ENCODE results near the gene LRP10. TPM values are rescaled to one million over a fixed set of nuclear protein-coding genes. Genes with fewer than 3 reads are reported as not detected.

Gene LRP10
- total and polyA plus RNA-seq, 2 of the 8 experiments (the other 6 are each of a cell fraction or from before 2014, with no cell fraction given), result 12.4 to 15.6 TPM

DNA sequence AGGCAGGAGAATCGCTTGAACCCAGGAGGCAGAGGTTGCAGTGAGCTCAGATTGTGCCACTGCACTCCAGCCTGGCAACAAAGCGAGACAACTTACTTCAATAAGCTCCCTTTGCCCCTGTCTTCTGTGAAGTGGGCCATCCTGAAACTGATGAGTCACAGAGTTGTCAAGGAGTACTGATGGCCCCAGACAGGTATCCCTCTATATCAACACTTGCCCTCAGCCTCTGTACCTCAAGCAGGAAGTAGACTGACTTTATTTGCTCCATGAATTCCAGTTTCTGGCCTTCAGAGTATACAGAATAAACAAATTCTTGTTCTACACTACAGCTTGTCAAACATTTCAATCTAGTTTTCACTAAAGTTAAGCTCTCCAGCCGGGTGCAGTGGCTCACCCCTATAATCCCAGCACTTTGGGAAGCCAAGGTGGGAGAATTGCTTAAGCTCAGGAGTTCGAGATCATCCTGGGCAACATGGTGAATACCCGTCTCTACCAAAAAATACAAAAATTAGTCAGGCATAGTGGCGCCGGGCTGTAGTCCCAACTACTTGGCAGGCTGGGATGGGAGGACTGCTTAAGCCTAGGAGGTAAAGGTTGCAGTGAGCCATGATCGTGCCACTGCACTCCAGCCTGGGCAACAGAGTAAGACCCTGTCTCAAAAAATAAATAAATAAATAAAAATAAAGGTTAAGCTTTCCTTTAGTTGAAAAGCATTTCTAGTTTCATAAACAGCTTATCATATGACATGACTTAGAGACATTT is 16.4 kb upstream of the LRP10 start:
- no peak overlapping the region for H3K14ac ChIP-seq (ENCODE audit: insufficient read length)
- CTCF ChIA-PET (ENCODE audit: partially characterized antibody), result interaction anchor here (0.6 to 56.0 kb wide), 21 partner anchors 8 to 995 kb away, joined by 3 to 1562 read pairs (median 5); partner anchors contain the start of genes LRP10, MMP14, MRPL52 and OXA1L
- H3K4ac ChIP-seq (replicated peaks; ENCODE audit: insufficient read length, low read depth, low read length), result no peak overlapping the region
- TF ChIP-seq NRF1 (IDR thresholded peaks at IDR 0.05; ENCODE audit: low read depth, low read length), result no peak
- TF ChIP-seq, protein P1, sequence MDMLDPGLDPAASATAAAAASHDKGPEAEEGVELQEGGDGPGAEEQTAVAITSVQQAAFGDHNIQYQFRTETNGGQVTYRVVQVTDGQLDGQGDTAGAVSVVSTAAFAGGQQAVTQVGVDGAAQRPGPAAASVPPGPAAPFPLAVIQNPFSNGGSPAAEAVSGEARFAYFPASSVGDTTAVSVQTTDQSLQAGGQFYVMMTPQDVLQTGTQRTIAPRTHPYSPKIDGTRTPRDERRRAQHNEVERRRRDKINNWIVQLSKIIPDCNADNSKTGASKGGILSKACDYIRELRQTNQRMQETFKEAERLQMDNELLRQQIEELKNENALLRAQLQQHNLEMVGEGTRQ (IDR thresholded peaks at IDR 0.05; ENCODE audit: low read length), result no peak
- no peak for TF ChIP-seq TCF12 (IDR thresholded peaks at IDR 0.05; ENCODE audit: low read depth, low read length)
- TF ChIP-seq, protein P2, sequence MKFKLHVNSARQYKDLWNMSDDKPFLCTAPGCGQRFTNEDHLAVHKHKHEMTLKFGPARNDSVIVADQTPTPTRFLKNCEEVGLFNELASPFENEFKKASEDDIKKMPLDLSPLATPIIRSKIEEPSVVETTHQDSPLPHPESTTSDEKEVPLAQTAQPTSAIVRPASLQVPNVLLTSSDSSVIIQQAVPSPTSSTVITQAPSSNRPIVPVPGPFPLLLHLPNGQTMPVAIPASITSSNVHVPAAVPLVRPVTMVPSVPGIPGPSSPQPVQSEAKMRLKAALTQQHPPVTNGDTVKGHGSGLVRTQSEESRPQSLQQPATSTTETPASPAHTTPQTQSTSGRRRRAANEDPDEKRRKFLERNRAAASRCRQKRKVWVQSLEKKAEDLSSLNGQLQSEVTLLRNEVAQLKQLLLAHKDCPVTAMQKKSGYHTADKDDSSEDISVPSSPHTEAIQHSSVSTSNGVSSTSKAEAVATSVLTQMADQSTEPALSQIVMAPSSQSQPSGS (IDR thresholded peaks at IDR 0.05; ENCODE audit: low read length), result no peak
- no peak for TF ChIP-seq POU5F1 (IDR thresholded peaks at IDR 0.05; ENCODE audit: low read depth, low read length)
- TF ChIP-seq RNF2 (IDR thresholded peaks at IDR 0.05; ENCODE audit: borderline replicate concordance, low read depth, low read length, missing control alignments, poor library complexity, severe bottlenecking), result no peak
- no peak for TF ChIP-seq YY1 (IDR thresholded peaks at IDR 0.05; ENCODE audit: low read depth, low read length)
- TF ChIP-seq TEAD4 (IDR thresholded peaks at IDR 0.05; ENCODE audit: low read depth, low read length), result no peak
- TF ChIP-seq SRF (IDR thresholded peaks at IDR 0.05; ENCODE audit: low read depth, low read length), result no peak

More for the DNA sequence above, 16.4 kb upstream of the LRP10 start:
- H2BK12ac ChIP-seq (ENCODE audit: low read depth, low read length), result no peak overlapping the region
- peaks cover 2% of the 10 kb centered on the region; the same call in 1 of the 2 replicates for H3K23me2 ChIP-seq (ENCODE audit: low read depth, low read length)
- H3K27me3 ChIP-seq (replicated peaks in 1 of 4; ENCODE audit: control insufficient read depth in 3 of 4, extremely low read depth in 1 of 4, insufficient read depth in 3 of 4, low read length in 3 of 4), result no peaks in the 10 kb centered on the region
- no peaks in the 10 kb centered on the region for H3K36me3 ChIP-seq (ENCODE audit: control insufficient read depth in 2 of 4, insufficient read depth in 4 of 4, low read length in 3 of 4)
- peaks cover 0 to 4% (median 1%) of the 10 kb centered on the region in 4 experiments; a peak in 4 of 7 replicates for H3K4me1 ChIP-seq (replicated peaks in 1 of 4; ENCODE audit: control insufficient read depth in 3 of 4, insufficient read depth in 4 of 4, low read length in 3 of 4)
- no peak overlapping the region for H3K9ac ChIP-seq (replicated peaks in 1 of 4; ENCODE audit: extremely low read depth in 1 of 4, low read depth in 3 of 4, low read length in 3 of 4)
- no peak overlapping the region for H2BK20ac ChIP-seq (ENCODE audit: low read length)
- H2AFZ ChIP-seq (ENCODE audit: low read length), result no peak overlapping the region
- 93% methylated on average over 8 of the region's 8 CpGs; no CpG with 5 or more reads in 1 of the 2 experiments for WGBS, 2 experiments (ENCODE audit: extremely low coverage in 1 of 2, insufficient coverage in 1 of 2, insufficient read length in 1 of 2, insufficient replicate concordance in 2 of 2, low coverage in 1 of 2, low lambda C conversion rate in 2 of 2, missing lambda C conversion rate in 1 of 2)
- FAIRE-seq (no peak), DNase-seq (ENCODE audit: low read depth in 1 of 2, low spot score in 2 of 2) (no peak)
- no peak overlapping the region for H4K91ac ChIP-seq (replicated peaks; ENCODE audit: insufficient read length, low read length)
- no peak overlapping the region for H3K23ac ChIP-seq (ENCODE audit: insufficient read length)
- no peak overlapping the region for H2BK120ac ChIP-seq (replicated peaks; ENCODE audit: low read depth, low read length)
- H4K8ac ChIP-seq (ENCODE audit: extremely low read depth, insufficient read depth, low read length), result no peak overlapping the region
- no peaks in the 10 kb centered on the region; a peak in 1 of 4 replicates for H3K9me3 ChIP-seq (ENCODE audit: insufficient read depth in 2 of 2, low read depth in 1 of 2, low read length in 1 of 2)
- no peaks in the 10 kb centered on the region for H4K20me1 ChIP-seq (replicated peaks in 1 of 2; ENCODE audit: control insufficient read depth in 1 of 2, insufficient read depth in 2 of 2, low read length in 2 of 2)
- POLR2A ChIA-PET (ENCODE audit: partially characterized antibody), result interaction anchor here (0.9 to 13.9 kb wide), 4 partner anchors 15 to 33 kb away, joined by 3 to 203 read pairs (median 44); partner anchors contain the start of genes MMP14 and MRPL52
- no peaks in the 10 kb centered on the region for H3K79me2 ChIP-seq (ENCODE audit: control insufficient read depth in 1 of 2, insufficient read depth in 2 of 2, low read length in 2 of 2)
- H4K5ac ChIP-seq (ENCODE audit: insufficient read length, low read depth, low read length), result no peak overlapping the region
- H3K18ac ChIP-seq (ENCODE audit: extremely low read depth, low read length), result no peak overlapping the region
- H3K4me2 ChIP-seq (ENCODE audit: insufficient read depth in 1 of 2, low read depth in 2 of 2, low read length in 2 of 2), result no peak overlapping the region
- no peak overlapping the region for H2BK5ac ChIP-seq (ENCODE audit: low read depth, low read length)
- no peaks in the 10 kb centered on the region for H3K79me1 ChIP-seq (ENCODE audit: low read depth, low read length)
- H3K56ac ChIP-seq (replicated peaks; ENCODE audit: insufficient read length, low read depth, low read length), result no peak overlapping the region
- H2BK15ac ChIP-seq (ENCODE audit: low read length), result no peak overlapping the region
- no peak overlapping the region for H3K27ac ChIP-seq (ENCODE audit: low read depth, low read length)
- no peak overlapping the region for H3K4me3 ChIP-seq (ENCODE audit: extremely low read depth in 1 of 4, insufficient read depth in 2 of 4, low read depth in 3 of 4, low read length in 4 of 4)
- H2AK5ac ChIP-seq (ENCODE audit: low read depth, low read length), result no peak overlapping the region
